Hypothalamus (tissue), 51 donors: ENCODE data around the gene ZNRF4.
A peak's percentile ranks its signal among the peaks of the same experiment; 100 is the strongest.

Source experiments
- DNase-seq, 51 donors: peaks; one replicate each; lab custom pipeline; 2025; lab: John Stamatoyannopoulos, UW

Gene ZNRF4

DNA sequence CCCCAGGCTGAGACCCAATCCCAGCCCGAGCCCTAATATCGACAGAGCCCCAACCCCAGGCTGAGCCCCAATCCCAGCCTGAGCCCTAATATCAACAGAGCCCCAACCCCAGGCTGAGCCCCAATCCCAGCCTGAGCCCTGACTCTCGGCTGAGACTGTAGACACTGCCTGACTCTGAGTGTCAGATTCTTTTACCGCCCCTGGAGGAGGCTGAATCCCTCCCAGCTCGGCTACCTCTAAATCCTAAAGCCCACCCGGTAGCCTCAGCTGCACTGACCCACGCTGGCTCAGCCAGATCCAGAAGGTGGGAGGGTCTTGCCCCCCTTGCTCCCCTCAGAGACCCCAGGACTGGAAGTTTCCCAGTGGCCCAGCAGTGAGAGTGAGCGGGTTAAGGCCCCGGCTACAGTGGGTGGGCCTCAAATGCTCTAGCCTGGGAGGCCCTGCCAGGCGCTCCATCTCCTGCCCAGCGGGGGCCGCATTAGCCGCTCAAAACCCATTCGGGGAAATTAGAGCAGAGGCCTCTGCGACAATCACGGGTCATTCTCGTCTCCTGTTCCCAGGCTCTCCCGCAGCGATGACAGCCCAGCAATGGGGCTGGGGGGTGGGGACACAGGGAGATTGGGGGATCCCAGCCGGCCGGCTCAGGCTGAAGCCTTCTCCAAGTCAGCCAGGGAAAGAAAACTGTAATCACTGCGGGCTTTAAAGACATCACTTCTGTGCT is 43.8 kb downstream of the ZNRF4 start:
- DNase-seq: peak in 35 of 51 donors; percentile 6 to 75 (median 50)

DNA sequence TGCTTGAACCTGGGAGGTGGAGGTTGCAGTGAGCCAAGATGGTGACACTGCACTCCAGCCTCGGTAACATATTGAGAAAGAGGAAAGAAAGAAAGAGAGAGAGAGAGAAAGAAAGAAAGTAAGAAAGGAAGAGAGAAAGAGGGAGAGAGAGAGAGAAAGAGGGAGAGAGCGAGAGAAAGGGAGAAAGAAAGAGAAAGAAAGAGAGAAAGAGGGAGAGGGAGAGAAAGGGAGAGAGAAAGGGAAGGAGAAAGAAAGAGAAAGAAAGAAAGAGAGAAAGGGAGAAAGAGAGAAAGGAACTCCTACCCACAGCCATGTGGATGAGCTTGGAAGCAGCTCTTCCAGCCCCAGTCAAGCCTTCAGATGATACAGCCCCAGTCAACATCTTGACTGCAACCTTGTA is 46.7 kb downstream of the ZNRF4 start:
- DNase-seq: no peak

DNA sequence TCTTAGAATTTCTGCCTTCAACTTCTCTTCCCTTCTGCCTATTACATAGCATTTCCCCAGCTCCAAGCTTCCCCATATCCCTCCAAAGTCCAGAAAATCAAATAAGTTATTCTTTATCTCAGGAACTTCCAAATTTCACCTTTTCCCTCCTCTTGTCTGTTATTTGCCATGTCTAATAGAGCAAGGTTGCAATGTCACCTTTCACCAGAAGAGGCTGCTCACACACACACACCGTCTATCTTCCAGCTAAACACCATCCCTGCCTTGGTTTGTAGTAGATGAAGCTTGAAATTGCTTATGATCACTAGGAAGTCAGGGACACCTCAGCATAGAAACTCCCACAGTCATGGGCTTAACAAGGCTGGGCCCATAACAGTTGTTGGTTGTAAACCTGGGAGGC is 48.4 kb downstream of the ZNRF4 start:
- no peak for DNase-seq

DNA sequence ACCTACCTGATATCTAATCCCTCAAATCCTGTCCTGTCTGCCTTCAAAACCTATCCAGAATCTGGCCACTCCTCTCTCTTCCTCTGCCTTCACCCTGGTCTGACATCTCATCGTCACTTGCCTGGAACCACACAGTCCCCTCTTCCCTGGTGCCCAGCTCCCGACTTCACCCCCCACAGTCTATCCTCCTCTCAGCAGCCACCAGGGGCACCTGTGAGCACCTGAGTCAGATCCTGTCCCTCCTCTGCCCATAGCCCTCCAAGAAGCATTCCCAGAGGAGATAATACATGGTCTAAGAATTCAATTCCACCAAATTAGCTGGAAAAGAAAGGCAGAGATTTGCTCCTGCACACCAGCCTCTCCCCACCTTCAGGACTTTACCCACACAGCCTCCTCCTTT is 48.9 kb downstream of the ZNRF4 start:
- no peak for DNase-seq
